GM06990 (cell line): Measurements from ENCODE around the gene C17orf78.

Source experiments
- DNase-seq: peaks from one replicate; pipeline ENCODE4 v3.0.0-alpha.2; 2011; ENCODE audit not compliant: insufficient read length; ENCODE audit errors: extremely low read depth
- H3K27me3 ChIP-seq: replicated peaks from 2 replicates; pipeline ENCODE4 v1.6.0; 2011; ENCODE audit warnings: low read length; ENCODE audit not compliant: control insufficient read depth, insufficient read depth
- H3K36me3 ChIP-seq: 2 replicates; pipeline ENCODE4 v1.5.1; 2011; ENCODE audit warnings: low read length; ENCODE audit not compliant: control insufficient read depth, insufficient read depth
- H3K4me3 ChIP-seq: replicated peaks from 2 replicates; pipeline ENCODE4 v1.5.1; 2011; ENCODE audit warnings: low read depth, mild to moderate bottlenecking, control low read depth, low read length
- TF ChIP-seq, protein P1 (sequence below): IDR thresholded peaks from 2 replicates; pipeline ENCODE4 v1.5.1; 2011; ENCODE audit warnings: low read length, control low read depth, mild to moderate bottlenecking, inconsistent platforms; ENCODE audit not compliant: insufficient read depth, poor library complexity, severe bottlenecking

The C17orf78 gene

DNA sequence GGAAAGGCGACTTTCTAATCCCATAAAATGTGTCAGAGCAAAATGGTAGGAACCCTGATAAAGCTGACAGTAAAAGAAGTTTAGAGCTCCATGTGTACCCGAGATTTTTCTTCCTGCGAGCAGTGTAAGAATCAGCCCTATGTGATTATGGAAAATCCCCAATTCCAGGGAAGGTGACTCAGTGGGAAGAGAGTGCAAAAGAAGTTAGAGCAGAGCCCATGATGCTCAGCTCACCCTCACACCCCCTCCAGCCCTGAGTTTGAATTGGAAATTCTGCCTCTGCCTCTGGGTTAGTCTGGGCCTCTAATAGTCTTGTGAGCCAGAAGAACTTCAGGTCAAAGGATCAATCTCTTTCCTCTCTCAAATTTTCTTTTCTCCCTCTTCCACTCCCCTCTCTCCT is 12.5 kb downstream of the C17orf78 start:
- Histone ChIP-seq H3K36me3 (no peaks in the 10 kb centered on the region), H3K4me3 (no peak overlapping the region), H3K27me3 (no peaks in the 10 kb centered on the region)
- TF ChIP-seq, protein P1, sequence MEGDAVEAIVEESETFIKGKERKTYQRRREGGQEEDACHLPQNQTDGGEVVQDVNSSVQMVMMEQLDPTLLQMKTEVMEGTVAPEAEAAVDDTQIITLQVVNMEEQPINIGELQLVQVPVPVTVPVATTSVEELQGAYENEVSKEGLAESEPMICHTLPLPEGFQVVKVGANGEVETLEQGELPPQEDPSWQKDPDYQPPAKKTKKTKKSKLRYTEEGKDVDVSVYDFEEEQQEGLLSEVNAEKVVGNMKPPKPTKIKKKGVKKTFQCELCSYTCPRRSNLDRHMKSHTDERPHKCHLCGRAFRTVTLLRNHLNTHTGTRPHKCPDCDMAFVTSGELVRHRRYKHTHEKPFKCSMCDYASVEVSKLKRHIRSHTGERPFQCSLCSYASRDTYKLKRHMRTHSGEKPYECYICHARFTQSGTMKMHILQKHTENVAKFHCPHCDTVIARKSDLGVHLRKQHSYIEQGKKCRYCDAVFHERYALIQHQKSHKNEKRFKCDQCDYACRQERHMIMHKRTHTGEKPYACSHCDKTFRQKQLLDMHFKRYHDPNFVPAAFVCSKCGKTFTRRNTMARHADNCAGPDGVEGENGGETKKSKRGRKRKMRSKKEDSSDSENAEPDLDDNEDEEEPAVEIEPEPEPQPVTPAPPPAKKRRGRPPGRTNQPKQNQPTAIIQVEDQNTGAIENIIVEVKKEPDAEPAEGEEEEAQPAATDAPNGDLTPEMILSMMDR, result no peak
- DNase-seq, result no peak

- no peaks in the 10 kb centered on the region for H3K27me3 ChIP-seq
- TF ChIP-seq, protein P1, result no peak
- H3K4me3 ChIP-seq, result no peak overlapping the region
- no peak for DNase-seq
- H3K36me3 ChIP-seq, result no peaks in the 10 kb centered on the region
Observed at GRCh38 chr17:37389160-37389559, 13.4 kb downstream of the C17orf78 start.

- H3K4me3 ChIP-seq, result no peak overlapping the region
- TF ChIP-seq, protein P1, result no peak
- no peaks in the 10 kb centered on the region for H3K36me3 ChIP-seq
- H3K27me3 ChIP-seq, result no peaks in the 10 kb centered on the region
- DNase-seq, result no peak
Observed at GRCh38 chr17:37391146-37391545, 15.4 kb downstream of the C17orf78 start.

- DNase-seq, result peak; percentile 19
- Histone ChIP-seq H3K27me3 (no peaks in the 10 kb centered on the region), H3K36me3 (no peaks in the 10 kb centered on the region), H3K4me3 (peak overlapping the region; percentile 24; the same call in 1 of the 2 replicates)
- TF ChIP-seq, protein P1, result no peak
Observed at GRCh38 chr17:37392024-37392590, 16.3 kb downstream of the C17orf78 start.

- Histone ChIP-seq H3K4me3 (no peak overlapping the region), H3K36me3 (no peaks in the 10 kb centered on the region), H3K27me3 (no peaks in the 10 kb centered on the region)
- no peak for DNase-seq
- TF ChIP-seq, protein P1, result no peak
Observed at GRCh38 chr17:37393352-37393751, 17.6 kb downstream of the C17orf78 start.
